ENCODE results near the gene ACAN. TPM values are rescaled to one million over a fixed set of nuclear protein-coding genes. Genes with fewer than 3 reads are reported as not detected.

Gene ACAN
- total and polyA plus RNA-seq, 10 of the 15 experiments (the other 5 are each of a cell fraction or from before 2014, with no cell fraction given) = not detected

- H3K79me2 ChIP-seq (ENCODE audit: control insufficient read depth, insufficient read depth, low read length) = no peaks in the 10 kb centered on the region
- intact Hi-C loops (cut with micrococcal nuclease; ENCODE audit: unreplicated experiment) = no loop called here
Observed at GRCh38 chr15:88907111-88907510, 103.9 kb downstream of the ACAN start.

GRCh38 chr15:88908123-88908522 is 104.9 kb downstream of the ACAN start:
- H3K9ac ChIP-seq (ENCODE audit: control insufficient read depth, insufficient read depth, low read length) = no peak overlapping the region
- peaks cover 0 to 2% of the 10 kb centered on the region in 2 experiments; a peak in 2 of 4 replicates for H3K27me3 ChIP-seq (replicated peaks in 1 of 2; ENCODE audit: control insufficient read depth in 2 of 2, insufficient read depth in 2 of 2, low read length in 1 of 2)
- TF ChIP-seq CBX5 (IDR thresholded peaks at IDR 0.05; ENCODE audit: low read depth) (no peak), ZNF622 (IDR thresholded peaks at IDR 0.05) (no peak), STAT3 (IDR thresholded peaks at IDR 0.05; ENCODE audit: low read depth, low read length) (no peak), POLR2AphosphoS5 (IDR thresholded peaks at IDR 0.05; ENCODE audit: low read length) (no peak), EED (IDR thresholded peaks at IDR 0.05; ENCODE audit: low read depth) (no peak), ZNF24 (IDR thresholded peaks at IDR 0.05) (no peak), ATF7 (IDR thresholded peaks at IDR 0.05; ENCODE audit: low read depth) (no peak), ZNF217 (IDR thresholded peaks at IDR 0.05) (no peak), BHLHE40 (IDR thresholded peaks at IDR 0.05; ENCODE audit: borderline replicate concordance in 1 of 2, low read depth in 2 of 2, low read length in 1 of 2) (no peak), IKZF2 (IDR thresholded peaks at IDR 0.05) (no peak)
- TF ChIP-seq, protein P1, sequence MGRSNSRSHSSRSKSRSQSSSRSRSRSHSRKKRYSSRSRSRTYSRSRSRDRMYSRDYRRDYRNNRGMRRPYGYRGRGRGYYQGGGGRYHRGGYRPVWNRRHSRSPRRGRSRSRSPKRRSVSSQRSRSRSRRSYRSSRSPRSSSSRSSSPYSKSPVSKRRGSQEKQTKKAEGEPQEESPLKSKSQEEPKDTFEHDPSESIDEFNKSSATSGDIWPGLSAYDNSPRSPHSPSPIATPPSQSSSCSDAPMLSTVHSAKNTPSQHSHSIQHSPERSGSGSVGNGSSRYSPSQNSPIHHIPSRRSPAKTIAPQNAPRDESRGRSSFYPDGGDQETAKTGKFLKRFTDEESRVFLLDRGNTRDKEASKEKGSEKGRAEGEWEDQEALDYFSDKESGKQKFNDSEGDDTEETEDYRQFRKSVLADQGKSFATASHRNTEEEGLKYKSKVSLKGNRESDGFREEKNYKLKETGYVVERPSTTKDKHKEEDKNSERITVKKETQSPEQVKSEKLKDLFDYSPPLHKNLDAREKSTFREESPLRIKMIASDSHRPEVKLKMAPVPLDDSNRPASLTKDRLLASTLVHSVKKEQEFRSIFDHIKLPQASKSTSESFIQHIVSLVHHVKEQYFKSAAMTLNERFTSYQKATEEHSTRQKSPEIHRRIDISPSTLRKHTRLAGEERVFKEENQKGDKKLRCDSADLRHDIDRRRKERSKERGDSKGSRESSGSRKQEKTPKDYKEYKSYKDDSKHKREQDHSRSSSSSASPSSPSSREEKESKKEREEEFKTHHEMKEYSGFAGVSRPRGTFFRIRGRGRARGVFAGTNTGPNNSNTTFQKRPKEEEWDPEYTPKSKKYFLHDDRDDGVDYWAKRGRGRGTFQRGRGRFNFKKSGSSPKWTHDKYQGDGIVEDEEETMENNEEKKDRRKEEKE (IDR thresholded peaks at IDR 0.05) = no peak
- no peak overlapping the region for H2AFZ ChIP-seq (ENCODE audit: control insufficient read depth, low read depth, low read length)
- SMC1A ChIA-PET (ENCODE audit: uncharacterized antibody, unreplicated experiment) = no interaction called here
- no peaks in the 10 kb centered on the region for H3K79me2 ChIP-seq (ENCODE audit: control insufficient read depth, insufficient read depth, low read length)
- FAIRE-seq (no peak), ATAC-seq (no peak), DNase-seq (ENCODE audit: low read depth, low spot score) (no peak)
- 59% methylated on average over 12 of the region's 12 CpGs for WGBS (ENCODE audit: insufficient coverage, insufficient replicate concordance, low lambda C conversion rate, missing lambda C conversion rate)
- no peak overlapping the region for H3K4me2 ChIP-seq (ENCODE audit: control insufficient read depth, insufficient read depth)
- in situ Hi-C loops (cut with MboI) = loop anchor here (5.0 kb wide), 1 partner anchor 109 kb away; no protein-coding TSS in a partner anchor
- RAD21 ChIA-PET (ENCODE audit: unreplicated experiment) = interaction anchor here (0.7 kb wide), 1 partner anchor 74 kb away, joined by 3 read pairs; no protein-coding TSS in a partner anchor
- H3K4me3 ChIP-seq = no peak overlapping the region
- no peaks in the 10 kb centered on the region for H3K9me3 ChIP-seq (replicated peaks; ENCODE audit: control insufficient read depth, insufficient read depth, low read length)
- H3K27ac ChIP-seq (ENCODE audit: control insufficient read depth, insufficient read depth) = no peak overlapping the region
- H3K36me3 ChIP-seq (ENCODE audit: control insufficient read depth in 2 of 2, insufficient read depth in 2 of 2, low read length in 1 of 2) = no peaks in the 10 kb centered on the region
- BruUV-seq (replicated peaks) = no TSS peak
- CTCF ChIA-PET = interaction anchor here (0.5 to 2.3 kb wide), 5 partner anchors 95 to 114 kb away, joined by 3 to 8 read pairs (median 3); no protein-coding TSS in a partner anchor
- POLR2A ChIA-PET = interaction anchor here (0.7 kb wide), 1 partner anchor 10 kb away, joined by 4 read pairs; no protein-coding TSS in a partner anchor
- H3K4me1 ChIP-seq (ENCODE audit: control insufficient read depth, insufficient read depth, low read length) = no peaks in the 10 kb centered on the region
- intact Hi-C loops (cut with micrococcal nuclease; ENCODE audit: unreplicated experiment) = no loop called here
- 0 out of 2 replicates have a peak, but pooled peaks cover 5% of the 10 kb centered on the region for H4K20me1 ChIP-seq (ENCODE audit: control insufficient read depth, insufficient read depth)

More at GRCh38 chr15:88907111-88907510, 103.9 kb downstream of the ACAN start:
- no peaks in the 10 kb centered on the region for H3K9me3 ChIP-seq (replicated peaks; ENCODE audit: control insufficient read depth, insufficient read depth, low read length)
- 65% methylated on average over 14 of the region's 14 CpGs for WGBS (ENCODE audit: insufficient coverage, insufficient replicate concordance, low lambda C conversion rate, missing lambda C conversion rate)
- ATAC-seq = no peak
- ChIA-PET SMC1A (ENCODE audit: uncharacterized antibody, unreplicated experiment) (interaction anchor here (1.2 kb wide), 1 partner anchor 71 kb away, joined by 3 read pairs; no protein-coding TSS in a partner anchor), POLR2A (no interaction called here), RAD21 (ENCODE audit: unreplicated experiment) (no interaction called here), CTCF (interaction anchor here (2.3 to 3.2 kb wide), 3 partner anchors 24 to 117 kb away, joined by 8 to 12 read pairs (median 11); no protein-coding TSS in a partner anchor)
- no peak overlapping the region for H3K4me3 ChIP-seq
- no peaks in the 10 kb centered on the region for H3K4me1 ChIP-seq (ENCODE audit: control insufficient read depth, insufficient read depth, low read length)
- H3K27ac ChIP-seq (ENCODE audit: control insufficient read depth, insufficient read depth) = no peak overlapping the region
- DNase-seq (ENCODE audit: low read depth, low spot score) = no peak
- FAIRE-seq = no peak
- no TSS peak for BruUV-seq (replicated peaks)
- H3K36me3 ChIP-seq (ENCODE audit: control insufficient read depth in 2 of 2, insufficient read depth in 2 of 2, low read length in 1 of 2) = no peaks in the 10 kb centered on the region
- no peak overlapping the region for H3K4me2 ChIP-seq (ENCODE audit: control insufficient read depth, insufficient read depth)
- no peaks in the 10 kb centered on the region; a peak in 2 of 4 replicates for H3K27me3 ChIP-seq (replicated peaks in 1 of 2; ENCODE audit: control insufficient read depth in 2 of 2, insufficient read depth in 2 of 2, low read length in 1 of 2)
- H2AFZ ChIP-seq (ENCODE audit: control insufficient read depth, low read depth, low read length) = no peak overlapping the region
- TF ChIP-seq POLR2A (IDR thresholded peaks at IDR 0.05; ENCODE audit: low read depth, low read length) (no peak), RCOR1 (conservative IDR thresholded peaks at IDR 0.05; ENCODE audit: low read depth, low read length) (no peak)
- in situ Hi-C loops (cut with MboI) = loop anchor here (5.0 kb wide), 1 partner anchor 110 kb away; no protein-coding TSS in a partner anchor
- H4K20me1 ChIP-seq (ENCODE audit: control insufficient read depth, insufficient read depth) = 0 out of 2 replicates have a peak, but pooled peaks cover 5% of the 10 kb centered on the region
- no peak overlapping the region for H3K9ac ChIP-seq (ENCODE audit: control insufficient read depth, insufficient read depth, low read length)

Data from GM12878 (cell line).